GM21619 (cell line): ENCODE results near the gene RBFOX1.

ENCODE experiments used
- ATAC-seq: cut with Tn5 transposase; IDR thresholded peaks from one replicate; pipeline ENCODE4 v1.9.1; 2021; ENCODE audit not compliant: unreplicated experiment

Gene RBFOX1

DNA sequence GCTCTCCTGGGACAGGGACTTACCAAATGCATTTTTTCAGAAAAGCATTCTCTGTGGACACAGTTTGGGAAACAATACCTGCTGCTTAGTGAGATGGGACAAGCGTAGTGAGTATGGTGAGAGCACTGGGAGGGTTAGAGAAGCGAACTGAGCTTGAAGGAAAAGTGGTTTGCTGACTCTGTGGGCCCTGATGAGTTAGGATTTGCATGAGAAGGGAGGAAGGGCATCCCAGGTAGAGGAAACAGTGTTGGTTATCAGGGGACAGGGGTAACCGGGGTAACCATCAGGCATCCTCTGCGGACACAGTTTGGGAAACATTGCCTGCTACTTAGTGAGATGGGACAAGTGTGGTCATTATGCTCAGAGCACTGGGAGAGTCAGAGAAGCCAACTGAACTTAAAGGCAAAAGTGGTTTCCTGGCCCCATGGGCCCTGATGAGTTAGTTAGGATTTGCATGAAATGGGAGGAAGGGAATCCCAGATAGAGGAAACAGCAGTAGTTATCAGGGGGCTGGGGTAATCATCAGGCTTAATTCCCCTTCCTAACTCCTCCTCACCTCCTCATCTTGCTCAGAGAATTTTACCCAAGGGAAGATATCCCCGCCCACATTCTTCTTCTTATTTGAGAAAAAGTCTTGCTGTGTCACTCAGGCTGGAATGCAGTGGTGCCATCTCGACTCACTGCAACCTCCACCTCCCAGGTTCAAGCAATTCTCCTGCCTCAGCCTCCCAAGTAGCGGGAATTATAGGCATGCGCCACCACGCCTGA lies 319.3 kb downstream of the RBFOX1 start:
- ATAC-seq = no peak

DNA sequence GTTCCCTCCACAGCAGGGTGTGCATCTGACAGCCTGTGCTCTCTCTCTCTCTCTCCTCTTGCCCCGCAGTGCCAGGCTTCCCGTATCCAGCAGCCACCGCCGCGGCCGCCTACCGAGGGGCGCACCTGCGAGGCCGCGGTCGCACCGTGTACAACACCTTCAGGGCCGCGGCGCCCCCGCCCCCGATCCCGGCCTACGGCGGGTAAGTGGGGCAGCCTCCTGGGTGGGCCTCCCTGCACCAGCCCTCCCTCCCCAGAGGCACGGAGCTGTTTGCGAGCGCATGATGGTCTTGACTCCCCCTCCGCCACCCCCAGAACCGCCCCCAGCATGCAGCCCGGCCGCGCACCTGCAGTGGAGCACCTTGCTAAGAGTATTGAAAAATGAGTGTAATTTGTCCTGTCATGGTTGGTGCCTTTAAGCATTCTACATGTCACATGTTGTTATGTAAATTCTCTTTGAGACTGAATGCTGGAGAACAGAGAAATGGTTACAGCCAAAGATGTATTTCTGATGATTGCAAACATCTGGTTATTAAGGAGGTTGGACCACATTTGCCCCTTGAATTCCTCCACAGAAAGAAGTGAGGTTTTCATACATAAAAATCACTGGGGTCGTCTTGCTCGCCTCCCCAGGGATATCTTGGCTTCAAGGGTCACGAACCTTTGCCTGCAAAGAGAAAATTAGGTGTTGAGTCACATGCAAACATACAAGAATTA lies 321.3 kb downstream of the RBFOX1 start:
- no peak for ATAC-seq

DNA sequence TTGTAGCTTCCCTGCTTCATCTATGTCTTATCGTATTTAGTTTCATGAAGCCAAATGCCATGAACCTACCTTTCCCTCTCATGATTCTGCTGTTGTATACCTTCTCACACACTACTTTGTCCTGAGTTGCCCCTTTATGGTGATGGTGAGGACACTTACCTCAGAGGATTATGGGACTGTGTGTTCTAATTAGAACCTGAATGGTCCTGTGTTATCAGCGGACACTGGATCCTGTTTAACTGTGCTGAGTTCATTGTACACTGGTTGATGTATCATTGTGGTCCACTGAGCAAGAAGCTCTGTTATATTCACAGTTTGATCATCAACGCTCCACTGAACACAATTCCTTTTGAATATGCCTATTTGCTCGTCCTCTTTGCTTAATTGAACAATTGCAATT lies 343.0 kb downstream of the RBFOX1 start:
- ATAC-seq = no peak

DNA sequence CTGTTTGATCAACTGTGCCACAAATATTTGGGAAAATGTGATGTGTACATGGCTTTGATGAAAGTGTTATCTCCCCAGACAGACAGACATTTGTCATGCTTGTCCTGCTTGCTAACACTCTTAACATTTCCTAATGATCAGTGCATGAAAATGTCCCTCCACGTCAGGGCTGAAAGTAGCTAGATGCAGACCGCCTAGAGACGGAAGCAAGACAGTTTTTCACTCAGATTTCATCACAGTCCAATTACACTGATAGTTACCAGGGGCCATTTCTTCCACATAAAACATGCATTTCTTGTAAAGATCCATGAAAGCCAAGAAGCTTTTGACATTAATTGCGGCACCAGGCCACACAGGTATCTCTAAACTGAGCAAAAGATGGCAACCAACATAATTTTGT lies 347.7 kb downstream of the RBFOX1 start:
- no peak for ATAC-seq

DNA sequence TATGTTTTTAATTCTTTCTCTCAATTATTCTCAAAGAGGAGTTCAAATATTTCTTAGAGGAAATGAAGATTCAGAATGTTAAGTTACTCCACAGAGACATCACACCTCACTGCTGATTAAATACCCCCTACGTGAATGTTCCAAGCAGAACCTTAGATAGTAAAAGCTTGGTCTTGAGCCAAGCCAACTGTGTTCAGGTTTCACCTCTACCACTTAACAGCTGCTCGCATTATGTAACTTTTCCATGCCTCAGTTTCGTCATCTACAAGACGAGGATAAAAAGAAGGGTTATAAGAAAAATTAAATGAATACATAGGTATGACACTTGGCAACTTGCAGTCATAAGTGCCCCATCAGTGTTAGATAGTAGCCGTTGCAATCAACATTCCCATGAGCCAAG lies 356.2 kb downstream of the RBFOX1 start:
- no peak for ATAC-seq

DNA sequence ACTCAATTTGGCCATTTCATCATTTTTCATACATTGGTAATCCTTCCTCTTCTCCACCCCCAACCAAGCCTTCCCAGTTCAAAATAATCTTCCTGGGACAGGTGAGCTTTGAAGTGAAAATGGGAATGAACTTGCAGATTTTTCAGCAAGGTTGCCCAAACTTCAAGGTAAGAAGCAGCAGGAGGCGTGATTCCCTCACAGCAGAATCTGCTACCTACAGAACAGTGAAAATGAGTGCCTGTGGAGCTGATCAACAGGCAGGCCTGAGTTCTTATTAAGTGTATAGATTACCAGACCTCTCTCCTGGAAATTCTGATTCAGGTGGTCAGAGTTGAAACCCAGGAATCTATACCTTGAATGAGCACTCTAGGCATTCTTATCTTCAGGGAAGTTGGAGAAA lies 356.6 kb downstream of the RBFOX1 start:
- ATAC-seq = no peak

DNA sequence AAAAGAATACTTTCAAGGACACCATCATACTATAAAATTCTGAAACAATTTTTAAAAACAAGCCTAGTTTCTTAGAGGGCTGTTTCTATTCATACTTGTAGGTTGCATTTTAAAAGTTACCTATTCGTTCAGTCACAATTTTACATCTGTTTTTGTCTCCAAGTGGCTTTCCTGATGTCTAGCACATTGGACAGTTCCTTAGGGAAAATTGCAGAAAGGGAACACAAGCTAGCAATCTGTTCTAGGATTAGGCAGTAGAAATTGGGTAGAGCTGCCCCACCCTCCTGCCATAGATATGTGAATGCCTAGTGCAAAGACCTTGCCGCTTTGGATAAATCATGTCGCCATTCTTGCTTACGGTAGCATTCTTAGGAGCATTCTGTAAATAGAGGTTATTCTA lies 358.9 kb downstream of the RBFOX1 start:
- ATAC-seq = no peak

DNA sequence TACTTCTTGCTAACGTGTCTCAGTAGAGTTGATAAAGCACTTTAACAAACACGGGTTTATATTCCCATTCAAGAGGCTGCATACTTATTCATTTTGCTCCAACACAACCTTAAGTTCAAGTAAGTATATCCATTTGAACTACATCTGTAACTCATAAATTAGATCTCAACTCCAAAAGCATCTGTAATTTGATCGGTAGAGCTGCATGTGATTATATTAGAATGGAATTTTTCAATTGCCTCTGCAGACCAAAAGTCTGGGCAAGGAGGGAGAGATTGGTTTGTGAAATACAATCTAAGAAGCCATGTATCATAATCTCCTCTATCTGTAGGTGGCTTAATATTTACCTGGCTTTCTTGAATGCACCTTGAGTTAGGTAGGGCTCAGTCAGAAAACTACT lies 371.0 kb downstream of the RBFOX1 start:
- ATAC-seq = no peak

DNA sequence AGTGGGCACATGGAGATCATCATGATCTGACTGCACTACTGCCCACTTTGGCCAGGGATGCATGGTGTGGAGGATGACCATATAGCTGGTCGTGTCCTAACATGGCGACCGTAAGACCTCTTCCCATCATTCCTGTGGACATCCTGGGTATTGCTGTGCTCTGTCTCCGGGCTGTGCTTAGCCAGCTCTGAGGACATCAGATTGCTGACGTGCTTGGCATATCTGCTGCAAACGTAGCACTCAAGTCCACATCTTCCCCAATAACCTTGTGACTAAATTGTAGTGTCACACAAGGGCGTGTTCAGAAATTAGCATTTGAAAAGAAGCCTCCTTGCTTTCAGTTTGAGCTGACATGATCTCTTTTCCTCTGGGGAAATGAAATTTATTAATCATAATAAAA lies 373.2 kb downstream of the RBFOX1 start:
- no peak for ATAC-seq

DNA sequence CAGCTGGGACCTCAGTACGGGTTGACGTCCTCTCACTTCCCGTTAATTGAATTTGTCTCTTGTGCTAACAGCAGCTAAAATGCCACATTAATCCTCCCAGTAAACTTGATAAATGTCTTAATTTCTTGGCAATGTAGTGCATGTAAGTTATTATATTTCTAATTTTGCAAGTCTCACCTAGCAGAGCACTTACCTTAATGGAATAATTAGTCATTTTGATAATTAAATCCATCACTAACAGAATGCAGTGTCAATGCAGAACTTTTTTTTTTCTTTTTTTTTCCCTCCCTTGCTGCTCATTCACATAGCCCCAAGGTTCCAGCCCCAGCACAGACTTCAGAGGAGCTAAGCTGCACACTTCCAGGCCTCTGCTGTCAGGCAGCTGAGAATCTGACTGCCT lies 376.5 kb downstream of the RBFOX1 start:
- ATAC-seq = no peak

DNA sequence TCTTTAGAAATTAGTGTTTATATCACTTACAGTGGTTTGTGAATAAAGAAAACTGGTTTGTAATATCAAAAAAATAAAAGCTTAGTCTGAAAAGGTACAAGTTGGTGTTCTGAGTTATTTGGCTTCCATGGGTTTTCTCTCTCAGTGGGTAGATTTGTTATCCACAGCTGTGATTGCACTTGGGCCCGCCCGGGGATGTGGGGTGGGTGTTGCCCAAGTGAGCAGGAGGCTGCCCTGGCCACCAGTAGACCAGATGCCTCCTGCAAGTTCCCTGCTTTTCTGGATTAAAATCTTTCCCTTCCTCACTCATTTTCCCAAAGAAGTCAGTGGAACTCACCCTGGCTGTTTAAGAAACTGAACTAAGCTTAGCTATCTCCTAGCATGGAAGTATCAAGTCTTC lies 380.6 kb downstream of the RBFOX1 start:
- no peak for ATAC-seq

DNA sequence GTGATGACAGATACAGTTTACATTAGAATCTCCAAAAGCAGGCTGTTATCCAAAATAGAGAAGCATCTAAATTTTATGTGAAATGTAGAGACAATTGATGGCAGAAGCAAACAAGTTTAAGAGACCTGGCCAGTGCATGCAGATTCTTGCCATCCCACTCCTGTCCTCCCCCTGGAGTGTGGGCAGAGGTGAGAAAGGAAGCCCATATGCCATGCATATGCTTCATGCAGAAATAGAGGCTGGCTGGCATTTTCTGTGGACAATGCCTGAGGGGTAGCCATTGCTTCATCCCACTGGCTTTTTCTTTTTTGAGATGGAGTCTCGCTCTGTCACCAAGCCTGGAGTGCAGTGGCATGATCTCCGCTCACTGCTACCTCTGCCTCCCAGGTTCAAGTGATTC lies 382.1 kb downstream of the RBFOX1 start:
- no peak for ATAC-seq

DNA sequence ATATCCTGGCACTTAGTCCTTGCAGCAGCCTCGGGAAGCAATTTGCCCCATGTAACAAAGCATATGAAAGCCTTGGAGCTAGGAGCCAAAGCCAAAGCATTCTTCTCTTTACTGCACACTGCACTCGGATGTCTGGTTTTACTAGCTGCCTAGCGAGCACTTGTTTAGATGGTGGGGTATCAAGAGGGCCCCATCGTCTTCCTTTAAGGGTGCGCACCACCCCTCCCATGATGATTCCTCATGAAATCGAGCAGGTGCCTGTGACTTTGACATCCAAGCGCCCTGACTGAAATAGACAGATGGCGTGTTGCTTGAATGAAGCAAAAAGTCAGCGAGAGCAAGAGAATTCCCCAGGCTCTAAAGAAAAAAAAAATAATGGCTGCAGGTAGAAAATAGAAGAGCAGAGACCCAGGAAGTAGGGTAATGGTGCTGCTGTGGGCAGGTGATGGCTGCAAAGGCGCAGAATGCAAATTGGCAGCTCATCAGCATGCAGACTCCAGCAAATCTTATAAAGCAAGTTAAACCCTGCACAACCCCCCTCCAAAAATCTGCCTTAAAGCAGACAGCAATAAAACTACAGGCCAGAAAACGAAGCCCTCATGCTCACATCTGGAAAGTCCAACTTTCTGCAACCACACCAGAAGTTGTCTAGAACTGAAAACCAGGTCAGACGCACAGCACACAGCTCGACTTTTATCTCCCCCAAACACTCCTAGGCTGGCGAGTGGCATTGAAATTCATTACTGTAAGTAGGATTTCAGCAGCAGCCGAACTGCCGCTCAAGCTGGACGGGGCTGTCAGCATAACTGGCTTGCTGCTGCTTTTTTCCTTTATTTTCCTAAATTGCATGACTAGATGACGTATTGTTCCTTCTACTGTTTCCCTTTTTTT lies 384.3 kb downstream of the RBFOX1 start:
- no peak for ATAC-seq

DNA sequence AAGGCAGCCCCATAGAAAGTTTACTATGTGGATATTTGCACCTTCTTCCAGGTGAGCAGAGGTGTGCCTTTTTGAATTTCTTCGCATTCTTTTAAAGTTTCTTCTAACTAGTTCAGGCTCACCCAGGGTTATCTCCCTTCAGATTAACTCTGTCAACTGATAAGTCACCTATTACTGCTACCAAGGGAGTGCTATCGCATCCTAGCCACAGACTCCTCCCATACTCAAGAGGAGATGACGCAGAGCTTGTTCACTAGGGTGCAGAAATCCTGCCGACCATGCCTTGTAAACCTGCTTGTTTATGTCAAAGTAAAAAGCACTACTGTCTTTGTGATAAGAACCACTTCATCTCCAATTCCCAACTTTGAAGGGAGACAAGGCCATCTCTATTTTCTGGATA lies 390.1 kb downstream of the RBFOX1 start:
- ATAC-seq = no peak

DNA sequence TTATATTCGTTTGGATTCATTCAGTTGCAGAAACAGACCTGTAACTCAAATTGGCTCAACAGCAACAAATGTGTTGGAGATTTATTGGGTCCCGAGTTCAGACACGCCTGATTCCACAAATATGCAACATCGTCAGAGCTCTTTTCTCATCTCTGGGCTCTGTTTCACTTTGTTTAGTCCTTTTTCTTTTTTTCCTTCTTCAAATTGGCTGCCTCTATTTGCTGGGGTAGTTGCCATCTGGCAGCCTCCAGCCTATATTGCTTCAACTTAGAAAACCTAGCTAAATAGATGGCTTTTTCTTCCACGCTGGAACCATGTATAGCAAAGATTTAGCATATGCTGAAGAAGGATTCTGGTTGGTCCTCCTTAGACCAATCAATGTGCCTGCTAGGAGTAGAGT lies 398.5 kb downstream of the RBFOX1 start:
- ATAC-seq = no peak

DNA sequence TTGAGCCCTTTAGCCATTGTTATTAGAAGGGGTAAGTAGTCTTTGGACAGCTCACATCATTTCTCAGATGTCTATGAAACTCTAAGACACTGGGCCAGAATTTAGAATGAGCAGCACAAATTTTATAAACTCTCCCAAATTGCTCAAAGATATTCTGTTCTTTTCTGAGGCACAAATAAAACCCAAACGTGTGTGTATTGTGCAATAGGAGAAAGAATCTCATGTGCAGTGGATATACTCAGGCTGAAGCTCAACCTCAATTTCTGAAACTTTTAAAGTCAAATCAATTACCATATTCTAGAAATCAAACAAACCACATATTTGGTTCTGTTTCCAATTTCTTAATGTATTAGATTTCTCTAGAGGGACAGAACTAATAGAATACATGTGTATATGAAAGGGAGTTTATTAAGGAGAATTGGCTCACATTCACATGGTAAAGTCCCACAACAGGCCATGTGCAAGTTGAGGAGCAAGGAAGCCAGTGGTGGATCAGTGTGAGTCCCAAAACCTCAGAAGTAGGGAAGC lies 403.6 kb downstream of the RBFOX1 start:
- no peak for ATAC-seq

DNA sequence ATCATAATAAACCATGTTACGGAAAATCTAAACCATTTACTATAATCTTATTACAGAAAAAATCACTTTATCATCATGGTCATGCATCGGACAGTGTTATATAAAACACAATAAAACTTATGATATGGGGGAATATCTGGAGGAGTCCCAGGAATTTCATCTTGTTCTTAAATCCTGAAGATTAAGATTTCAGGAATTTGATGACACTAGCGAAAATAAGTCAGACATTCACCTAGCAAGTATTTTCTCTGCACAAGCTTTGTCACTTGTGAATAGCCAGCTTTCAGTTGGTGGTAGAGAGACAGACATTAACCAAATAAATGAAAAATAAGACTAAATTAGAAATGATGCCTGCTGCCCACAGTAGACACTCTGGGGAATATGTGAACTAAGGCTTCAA lies 410.0 kb downstream of the RBFOX1 start:
- no peak for ATAC-seq

DNA sequence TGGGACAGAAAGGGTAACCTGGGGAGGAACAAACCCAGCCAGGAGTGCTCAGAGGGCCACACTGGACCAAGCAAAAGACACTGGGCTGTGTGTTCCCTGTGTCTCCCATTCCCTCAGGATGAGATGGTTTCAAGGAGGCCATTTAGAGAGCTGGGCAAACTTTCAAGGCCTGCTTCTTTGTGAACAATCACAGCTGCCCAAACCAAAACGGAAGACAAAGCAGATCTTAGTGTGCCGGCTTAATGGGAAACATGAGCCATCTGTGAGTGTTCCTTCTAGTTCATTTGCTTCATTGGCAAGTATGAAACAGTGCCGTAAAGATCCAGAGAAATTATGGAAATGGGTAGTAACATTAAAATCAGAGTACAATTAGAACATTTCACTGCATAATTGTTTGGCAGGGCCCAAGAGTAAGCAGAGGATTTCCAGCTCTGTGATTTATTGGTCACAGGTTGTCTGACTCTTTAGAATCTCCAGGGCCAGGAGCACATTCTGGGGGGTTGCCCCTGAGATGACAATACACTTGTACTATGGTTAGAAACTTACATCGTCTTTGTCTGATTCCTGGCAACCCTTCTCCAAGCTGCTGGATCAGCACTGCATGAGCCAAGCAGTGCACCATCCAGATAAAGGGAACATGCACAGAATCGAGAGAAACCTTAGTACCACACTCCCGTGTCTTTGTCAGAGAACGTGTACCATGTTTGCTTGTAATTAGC lies 412.1 kb downstream of the RBFOX1 start:
- no peak for ATAC-seq

DNA sequence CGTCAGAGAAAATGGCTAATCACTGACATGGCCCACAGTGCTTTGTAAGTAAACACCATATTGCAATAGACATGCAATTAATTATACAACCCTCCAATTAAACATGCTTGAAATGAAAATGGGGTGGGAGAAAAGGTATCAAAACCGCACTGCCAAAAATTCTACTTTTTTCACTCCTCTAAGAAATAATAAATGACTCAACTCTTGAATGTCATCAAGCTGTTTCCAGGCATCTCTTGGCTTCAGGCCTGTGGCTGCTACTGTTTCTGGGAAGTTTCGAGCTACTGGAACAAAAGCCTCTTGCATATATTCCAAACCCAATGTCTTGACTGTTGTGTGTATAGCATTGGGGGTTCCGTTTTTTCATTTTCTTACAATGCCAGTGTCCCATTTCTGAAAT lies 412.6 kb downstream of the RBFOX1 start:
- ATAC-seq = no peak

DNA sequence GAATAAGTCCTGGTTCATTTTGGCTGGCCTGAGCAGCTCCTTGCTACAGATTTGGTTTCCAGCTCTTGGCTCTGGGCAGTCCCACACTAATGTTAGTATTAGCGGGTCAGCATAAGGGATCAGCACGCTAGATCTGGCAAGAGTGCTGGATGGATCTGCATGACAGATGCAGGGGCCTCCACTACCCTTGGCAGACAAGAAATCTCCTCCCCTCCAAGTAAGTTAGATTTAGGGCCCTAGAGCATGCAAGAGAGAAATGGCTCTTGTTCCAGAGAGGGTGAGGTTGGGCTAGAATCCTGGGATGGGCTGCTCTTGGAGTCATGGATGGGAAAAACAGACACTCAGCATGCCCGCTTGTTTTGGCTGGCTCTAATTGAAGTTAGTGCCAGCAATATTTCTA lies 414.3 kb downstream of the RBFOX1 start:
- ATAC-seq = no peak

DNA sequence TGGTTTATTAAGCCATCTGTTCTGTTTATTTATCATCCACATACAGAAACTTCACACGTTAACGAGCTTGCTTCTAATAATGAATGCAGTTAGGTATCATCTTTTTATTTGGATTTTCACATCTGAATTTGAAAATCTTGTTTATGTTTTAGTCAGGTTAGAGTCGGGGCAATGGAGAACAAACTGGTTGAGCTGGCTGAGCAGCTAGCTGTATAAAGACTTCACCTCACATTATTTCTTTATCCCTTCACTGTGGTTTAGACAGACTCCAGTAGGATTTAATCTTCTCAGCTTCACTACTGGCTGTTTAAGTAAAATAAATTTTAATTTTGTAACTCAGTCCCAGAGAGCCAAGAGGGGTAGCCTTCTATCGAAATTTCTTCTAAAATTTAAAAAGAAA lies 415.9 kb downstream of the RBFOX1 start:
- ATAC-seq = no peak
